GM12878 (cell line): ENCODE measurements around the gene IL1RL2. TPM values are rescaled to one million over a fixed set of nuclear protein-coding genes. Genes with fewer than 3 reads are reported as not detected.

Experiments used
- BCL3 ChIP-seq: IDR thresholded peaks from 2 replicates; pipeline ENCODE4 v1.6.1; 2011; ENCODE audit warnings: borderline replicate concordance, low read depth, mild to moderate bottlenecking, moderate library complexity, low read length; ENCODE audit not compliant: insufficient read depth, poor library complexity, severe bottlenecking
- E2F8 ChIP-seq: fragments of 450-650 bp; IDR thresholded peaks from 2 replicates; pipeline ENCODE4 v1.6.1; 2018; ENCODE audit warnings: mild to moderate bottlenecking, low read depth, moderate library complexity; ENCODE audit not compliant: partially characterized antibody
- IRF5 ChIP-seq: fragments of 450-650 bp; IDR thresholded peaks from 2 replicates; pipeline ENCODE4 v1.6.1; 2017; ENCODE audit warnings: borderline replicate concordance
- NFYB ChIP-seq: IDR thresholded peaks from 2 replicates; pipeline ENCODE4 v1.6.1; 2011; ENCODE audit warnings: low read depth, mild to moderate bottlenecking, low read length, improper control_type of control experiment, moderate library complexity; ENCODE audit not compliant: insufficient read depth
- NR2C1 ChIP-seq: fragments of 450-650 bp; IDR thresholded peaks from 2 replicates; pipeline ENCODE4 v1.6.1; 2017; ENCODE audit warnings: antibody characterized with exemption, mild to moderate bottlenecking, moderate library complexity
- RB1 ChIP-seq: fragments of 450-650 bp; formaldehyde crosslinking; IDR thresholded peaks from 2 replicates; pipeline ENCODE4 v1.6.1; 2017; ENCODE audit warnings: mild to moderate bottlenecking, borderline replicate concordance
- WRNIP1 ChIP-seq: IDR thresholded peaks from 2 replicates; pipeline ENCODE4 v1.6.1; 2011; ENCODE audit warnings: low read depth, low read length, improper control_type of control experiment, borderline replicate concordance
- ZNF207 ChIP-seq: fragments of 450-650 bp; IDR thresholded peaks from 2 replicates; pipeline ENCODE4 v1.6.1; 2014; ENCODE audit warnings: antibody characterized with exemption, mild to moderate bottlenecking, borderline replicate concordance
- polyA plus RNA-seq, 11 experiments: library from polyadenylated mRNA; depleted of rRNA in 4 of 11; unstranded in 6 of 11; stranded (reverse) in 5 of 11; fragments of >200 nt; fragmentation: Nextera tagmentation in 4 of 11; fragmentation: Illumina TruSeq in 1 of 11; extraction: Ambion mirVana in 4 of 11; extraction: Trizol in 1 of 11; gene quantifications; 1 replicate in 1 of 11; 2 replicates in 10 of 11; pipeline versions ENCODE4 v1.2.1 to v1.2.3, GENCODE V29; 2011 to 2016; ENCODE audit warnings: inconsistent platforms in 2 of 11, missing spikeins in 2 of 11, low read depth in 1 of 11
- total RNA-seq, 4 experiments: library from RNA; depleted of rRNA in 3 of 4; stranded (reverse); fragments of >200 nt in 3 of 4; fragmentation: Illumina TruSeq in 1 of 4; extraction: Trizol in 1 of 4; gene quantifications; 2 replicates each; pipeline versions ENCODE4 v1.2.1 to v1.2.3, GENCODE V29; 2013 to 2021
- TF ChIP-seq, protein P1 (sequence below): IDR thresholded peaks from 2 replicates; pipeline ENCODE4 v1.6.1; 2012; ENCODE audit warnings: low read length, inconsistent platforms

The IL1RL2 gene
- total and polyA plus RNA-seq, 10 of the 15 experiments (the other 5 are each of a cell fraction or from before 2014, with no cell fraction given): not detected

- TF ChIP-seq IRF5 (no peak), NFYB (no peak), NR2C1 (no peak), RB1 (no peak), E2F8 (no peak), WRNIP1 (no peak), ZNF207 (no peak), BCL3 (no peak)
- TF ChIP-seq, protein P1, sequence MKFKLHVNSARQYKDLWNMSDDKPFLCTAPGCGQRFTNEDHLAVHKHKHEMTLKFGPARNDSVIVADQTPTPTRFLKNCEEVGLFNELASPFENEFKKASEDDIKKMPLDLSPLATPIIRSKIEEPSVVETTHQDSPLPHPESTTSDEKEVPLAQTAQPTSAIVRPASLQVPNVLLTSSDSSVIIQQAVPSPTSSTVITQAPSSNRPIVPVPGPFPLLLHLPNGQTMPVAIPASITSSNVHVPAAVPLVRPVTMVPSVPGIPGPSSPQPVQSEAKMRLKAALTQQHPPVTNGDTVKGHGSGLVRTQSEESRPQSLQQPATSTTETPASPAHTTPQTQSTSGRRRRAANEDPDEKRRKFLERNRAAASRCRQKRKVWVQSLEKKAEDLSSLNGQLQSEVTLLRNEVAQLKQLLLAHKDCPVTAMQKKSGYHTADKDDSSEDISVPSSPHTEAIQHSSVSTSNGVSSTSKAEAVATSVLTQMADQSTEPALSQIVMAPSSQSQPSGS: no peak
Measured at GRCh38 chr2:102159295-102159694, 27.5 kb upstream of the IL1RL2 start (continued).
